MM.1S (cell line): ENCODE measurements around the gene KLK6.
"Not testable (repeated sequence)": the region's sequence is repeated elsewhere in the genome, so short reads cannot be mapped to it uniquely, and the experiment has no call there.

Source experiments
- DNase-seq: peaks from one replicate; pipeline ENCODE4 v3.0.0-alpha.2; 2015
- H2AFZ ChIP-seq: fragments of 300-600 bp; sonication (generic); 2 replicates; pipeline ENCODE4 v1.6.0; 2016; ENCODE audit warnings: antibody characterized with exemption, low read length
- H3F3A ChIP-seq: fragments of 300-600 bp; sonication (generic); 2 replicates; pipeline ENCODE4 v1.6.1; 2016; ENCODE audit warnings: mild to moderate bottlenecking, antibody characterized with exemption, low read length, moderate library complexity, mixed read lengths; ENCODE audit not compliant: insufficient read depth
- H3K27ac ChIP-seq: fragments of 300-600 bp; sonication (generic); 2 replicates; pipeline ENCODE4 v1.5.1; 2016; ENCODE audit warnings: mild to moderate bottlenecking, low read length
- H3K27me3 ChIP-seq: fragments of 300-600 bp; sonication (generic); replicated peaks from 2 replicates; pipeline ENCODE4 v1.6.0; 2016; ENCODE audit warnings: low read length; ENCODE audit not compliant: insufficient read depth
- H3K36me3 ChIP-seq: fragments of 300-600 bp; sonication (generic); replicated peaks from 2 replicates; pipeline ENCODE4 v1.6.1; 2016; ENCODE audit warnings: mild to moderate bottlenecking, low read length, mixed read lengths; ENCODE audit not compliant: insufficient read depth
- H3K4me1 ChIP-seq: fragments of 300-600 bp; sonication (generic); 2 replicates; pipeline ENCODE4 v1.6.1; 2016; ENCODE audit warnings: low read length, mixed read lengths
- H3K4me2 ChIP-seq: fragments of 300-600 bp; sonication (generic); 2 replicates; pipeline ENCODE4 v1.6.0; 2016; ENCODE audit warnings: low read depth, low read length
- H3K4me3 ChIP-seq: fragments of 300-600 bp; sonication (generic); 2 replicates; pipeline ENCODE4 v1.5.1; 2016; ENCODE audit warnings: low read length, mixed read lengths
- H3K79me2 ChIP-seq: fragments of 300-600 bp; sonication (generic); 2 replicates; pipeline ENCODE4 v1.6.1; 2016; ENCODE audit warnings: mixed run types, low read length, mixed read lengths
- H3K9ac ChIP-seq: fragments of 300-600 bp; sonication (generic); 2 replicates; pipeline ENCODE4 v1.6.1; 2016; ENCODE audit warnings: low read length, mixed read lengths
- H3K9me2 ChIP-seq: fragments of 300-600 bp; sonication (generic); replicated peaks from 2 replicates; pipeline ENCODE4 v1.6.1; 2016; ENCODE audit warnings: mild to moderate bottlenecking, low read length, mixed read lengths; ENCODE audit not compliant: insufficient read depth
- H3K9me3 ChIP-seq: fragments of 300-600 bp; sonication (generic); replicated peaks from 2 replicates; pipeline ENCODE4 v1.6.1; 2016; ENCODE audit warnings: mild to moderate bottlenecking, low read length, mixed read lengths; ENCODE audit not compliant: insufficient read depth
- H4K20me1 ChIP-seq: fragments of 300-600 bp; sonication (generic); 2 replicates; pipeline ENCODE4 v1.6.1; 2016; ENCODE audit warnings: mild to moderate bottlenecking, low read length, moderate library complexity, mixed read lengths; ENCODE audit not compliant: insufficient read depth
- EZH2 ChIP-seq: fragments of 300-600 bp; sonication (generic); optimal IDR thresholded peaks from 2 replicates; pipeline ENCODE3; 2017; ENCODE audit warnings: low read depth, mild to moderate bottlenecking, antibody characterized with exemption, low read length, mixed read lengths
- EZH2phosphoT487 ChIP-seq: fragments of 300-600 bp; sonication (generic); IDR thresholded peaks from 2 replicates; pipeline ENCODE4 v1.6.1; 2018; ENCODE audit warnings: antibody characterized with exemption, low read length
- TF ChIP-seq, protein P1 (sequence below): fragments of 300-600 bp; sonication (generic); IDR thresholded peaks from 2 replicates; pipeline ENCODE4 v1.5.1; 2016; ENCODE audit warnings: antibody characterized with exemption, low read length, mixed read lengths

The KLK6 gene

DNA sequence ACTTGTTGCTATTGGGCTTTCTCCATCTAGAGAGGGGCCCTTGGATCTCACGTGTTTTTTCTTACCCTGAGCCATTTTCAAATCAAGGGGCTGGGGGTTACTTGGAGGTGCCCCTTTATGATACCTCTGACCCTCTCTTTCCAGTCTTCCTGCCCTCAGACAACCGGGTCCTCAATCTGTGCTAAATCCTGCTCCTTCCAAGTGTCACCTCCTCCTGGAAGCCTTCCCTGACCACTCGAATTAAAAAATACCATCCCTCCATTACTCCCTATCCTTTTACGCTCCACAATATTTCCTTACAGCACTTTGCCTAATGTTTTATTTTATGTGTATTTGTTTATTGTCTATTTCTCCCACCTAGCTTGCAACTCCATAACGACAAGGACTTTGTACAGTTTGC, 28.7 kb upstream of the KLK6 start:
- Histone ChIP-seq H3K4me2 (no peak overlapping the region), H3K9ac (no peak overlapping the region), H3K4me1 (no peaks in the 10 kb centered on the region), H3F3A (no peaks in the 10 kb centered on the region), H3K9me2 (no peaks in the 10 kb centered on the region), H3K79me2 (no peaks in the 10 kb centered on the region), H3K4me3 (no peak overlapping the region), H3K36me3 (no peaks in the 10 kb centered on the region), H4K20me1 (no peaks in the 10 kb centered on the region), H3K27ac (no peak overlapping the region), H2AFZ (no peak overlapping the region), H3K27me3 (peaks cover 6% of the 10 kb centered on the region; the same call in 1 of the 2 replicates), H3K9me3 (no peaks in the 10 kb centered on the region; the same call in 1 of the 2 replicates)
- no peak for DNase-seq
- TF ChIP-seq EZH2phosphoT487 (no peak), EZH2 (no peak)
- TF ChIP-seq, protein P1, sequence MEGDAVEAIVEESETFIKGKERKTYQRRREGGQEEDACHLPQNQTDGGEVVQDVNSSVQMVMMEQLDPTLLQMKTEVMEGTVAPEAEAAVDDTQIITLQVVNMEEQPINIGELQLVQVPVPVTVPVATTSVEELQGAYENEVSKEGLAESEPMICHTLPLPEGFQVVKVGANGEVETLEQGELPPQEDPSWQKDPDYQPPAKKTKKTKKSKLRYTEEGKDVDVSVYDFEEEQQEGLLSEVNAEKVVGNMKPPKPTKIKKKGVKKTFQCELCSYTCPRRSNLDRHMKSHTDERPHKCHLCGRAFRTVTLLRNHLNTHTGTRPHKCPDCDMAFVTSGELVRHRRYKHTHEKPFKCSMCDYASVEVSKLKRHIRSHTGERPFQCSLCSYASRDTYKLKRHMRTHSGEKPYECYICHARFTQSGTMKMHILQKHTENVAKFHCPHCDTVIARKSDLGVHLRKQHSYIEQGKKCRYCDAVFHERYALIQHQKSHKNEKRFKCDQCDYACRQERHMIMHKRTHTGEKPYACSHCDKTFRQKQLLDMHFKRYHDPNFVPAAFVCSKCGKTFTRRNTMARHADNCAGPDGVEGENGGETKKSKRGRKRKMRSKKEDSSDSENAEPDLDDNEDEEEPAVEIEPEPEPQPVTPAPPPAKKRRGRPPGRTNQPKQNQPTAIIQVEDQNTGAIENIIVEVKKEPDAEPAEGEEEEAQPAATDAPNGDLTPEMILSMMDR, result no peak

DNA sequence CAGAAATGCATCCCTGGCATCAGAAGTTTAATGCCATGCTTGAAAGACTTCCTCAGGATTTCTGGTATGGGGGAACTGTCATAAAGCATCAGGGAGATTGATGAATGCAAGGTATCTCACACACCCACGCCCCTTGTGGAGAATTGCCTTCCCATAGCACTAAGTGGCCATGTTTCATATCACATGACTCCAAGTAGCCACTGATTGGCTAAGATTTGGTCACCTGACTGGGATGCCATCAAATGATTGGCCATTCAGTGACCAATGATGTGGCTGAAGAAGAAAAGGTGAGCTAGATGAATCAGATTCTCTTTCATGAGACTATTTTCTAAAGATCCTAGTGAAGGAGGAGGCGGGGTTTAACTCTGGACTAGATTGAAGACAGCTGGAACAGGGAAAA, 24.7 kb upstream of the KLK6 start:
- H3K27me3 ChIP-seq, result no peaks in the 10 kb centered on the region; the same call in 1 of the 2 replicates
- H2AFZ ChIP-seq, result no peak overlapping the region
- no peak overlapping the region for H3K4me2 ChIP-seq
- TF ChIP-seq, protein P1, result no peak
- TF ChIP-seq EZH2 (no peak), EZH2phosphoT487 (no peak)
- H3K4me3 ChIP-seq, result no peak overlapping the region
- no peaks in the 10 kb centered on the region for H3K9me2 ChIP-seq
- H3F3A ChIP-seq, result no peaks in the 10 kb centered on the region
- no peaks in the 10 kb centered on the region; the same call in 1 of the 2 replicates for H3K9me3 ChIP-seq
- no peaks in the 10 kb centered on the region for H4K20me1 ChIP-seq
- DNase-seq, result no peak
- no peak overlapping the region for H3K27ac ChIP-seq
- H3K79me2 ChIP-seq, result no peaks in the 10 kb centered on the region
- no peak overlapping the region for H3K9ac ChIP-seq
- no peaks in the 10 kb centered on the region for H3K4me1 ChIP-seq
- H3K36me3 ChIP-seq, result no peaks in the 10 kb centered on the region

GRCh38 chr19:50992666-50993035, 23.3 kb upstream of the KLK6 start:
- no peaks in the 10 kb centered on the region for H3K9me2 ChIP-seq
- H2AFZ ChIP-seq, result no peak overlapping the region
- H4K20me1 ChIP-seq, result no peaks in the 10 kb centered on the region
- no peaks in the 10 kb centered on the region for H3K27me3 ChIP-seq
- H3K36me3 ChIP-seq, result no peaks in the 10 kb centered on the region
- H3K9ac ChIP-seq, result no peak overlapping the region
- no peaks in the 10 kb centered on the region for H3K9me3 ChIP-seq
- no peak overlapping the region for H3K4me3 ChIP-seq
- H3K4me1 ChIP-seq, result no peaks in the 10 kb centered on the region
- TF ChIP-seq, protein P1, result no peak
- no peak for TF ChIP-seq EZH2
- no peak for TF ChIP-seq EZH2phosphoT487
- no peak for DNase-seq
- no peaks in the 10 kb centered on the region for H3F3A ChIP-seq
- H3K79me2 ChIP-seq, result no peaks in the 10 kb centered on the region
- no peak overlapping the region for H3K27ac ChIP-seq
- H3K4me2 ChIP-seq, result no peak overlapping the region

DNA sequence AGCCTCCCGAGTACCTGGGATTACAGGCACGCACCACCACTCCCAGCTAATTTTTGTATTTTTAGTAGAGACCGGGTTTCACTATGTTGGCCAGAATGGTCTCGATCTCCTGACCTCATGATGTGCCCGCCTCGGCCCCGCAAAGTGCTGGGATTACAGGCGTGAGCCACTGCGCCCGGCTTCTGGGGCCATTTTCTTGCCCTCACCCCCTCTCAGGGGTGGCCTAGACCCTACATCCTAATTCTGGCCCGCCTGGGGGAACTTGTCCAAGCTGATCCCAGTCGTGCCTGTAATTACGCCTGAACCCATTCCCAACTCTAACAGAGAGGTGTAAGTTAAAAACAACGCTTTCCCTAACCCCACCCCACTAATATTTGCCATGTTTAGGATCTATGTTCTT, 15.0 kb upstream of the KLK6 start:
- H3K9me3 ChIP-seq, H3K27me3 ChIP-seq, H3K4me3 ChIP-seq, H3K9ac ChIP-seq, H4K20me1 ChIP-seq, H2AFZ ChIP-seq, H3K4me1 ChIP-seq, H3F3A ChIP-seq, H3K4me2 ChIP-seq, H3K9me2 ChIP-seq, DNase-seq, H3K36me3 ChIP-seq, H3K27ac ChIP-seq, H3K79me2 ChIP-seq: not testable (repeated sequence)
